Tibial nerve (tissue), 4 donors: Measurements from ENCODE around the gene URI1.

Experiments
- CTCF ChIP-seq, 5 experiments: fragments of 200-600 bp in 3 of 5; fragments of 450-650 bp in 2 of 5; sonication (generic) in 3 of 5; IDR thresholded peaks; one replicate each; pipeline ENCODE4 v1.5.1; 2016 to 2019; ENCODE audit warnings: antibody characterized with exemption in 5 of 5, mild to moderate bottlenecking in 3 of 5, moderate library complexity in 2 of 5
- EP300 ChIP-seq, 2 donors: sonication (generic); formaldehyde crosslinking; IDR thresholded peaks; one replicate each; pipeline ENCODE4 v1.6.1; 2017; ENCODE audit warnings: antibody characterized with exemption in 2 of 2, mild to moderate bottlenecking in 1 of 2

GRCh38 chr19:29962793-29963192 lies 20.8 kb downstream of the URI1 start:
- TF ChIP-seq CTCF (IDR thresholded peaks at IDR 0.05): no peak
- no peak for TF ChIP-seq EP300 (IDR thresholded peaks at IDR 0.05)
